A673 (cell line): ENCODE measurements around the gene ZNF813.

Source experiments
- CTCF ChIP-seq: fragments of 300-800, 200-600 bp; sonication (generic); conservative IDR thresholded peaks from 2 replicates; pipeline ENCODE4 v1.5.1; 2017; ENCODE audit warnings: low read depth, mild to moderate bottlenecking, antibody characterized with exemption, low read length, moderate library complexity, mixed read lengths
- EZH2 ChIP-seq: fragments of 200-600 bp; sonication (generic); IDR thresholded peaks from 2 replicates; pipeline ENCODE4 v1.6.1; 2017; ENCODE audit warnings: borderline replicate concordance, low read depth, mild to moderate bottlenecking, mixed read lengths, antibody characterized with exemption, low read length; ENCODE audit not compliant: poor library complexity, severe bottlenecking

- TF ChIP-seq EZH2 (no peak), CTCF (no peak)
These were observed 5.7 kb upstream of the ZNF813 start for GRCh38 chr19:53461866-53462265.
